Hepatic stellate cell (primary cell): ENCODE results near the gene GJB4.
A peak's percentile ranks its signal among the peaks of the same experiment; 100 is the strongest.
"Not testable (repeated sequence)": the region's sequence is repeated elsewhere in the genome, so short reads cannot be mapped to it uniquely, and the experiment has no call there.

Source experiments
- DNase-seq: peaks from one replicate; pipeline ENCODE4 v3.0.0; 2011; ENCODE audit warnings: low spot score

The GJB4 gene

DNA sequence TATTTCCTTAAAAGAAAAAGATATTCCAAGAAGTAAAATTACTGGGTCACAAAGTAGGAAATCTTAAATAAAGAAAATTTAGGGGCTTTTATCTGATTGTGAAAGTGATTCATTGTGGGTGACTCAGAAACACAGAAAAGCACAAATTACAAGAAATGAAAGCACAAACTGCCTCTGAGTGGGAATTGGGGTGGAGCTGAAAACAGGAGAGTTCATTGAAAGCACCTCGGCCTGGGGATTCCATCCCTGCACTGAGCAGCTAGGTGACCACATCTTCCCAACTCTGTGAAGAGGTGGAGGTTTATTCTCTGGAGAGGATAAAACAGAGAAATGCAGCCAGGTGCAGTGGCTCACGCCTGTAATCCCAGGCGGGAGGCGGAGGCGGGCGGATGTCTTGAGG is 40.7 kb downstream of the GJB4 start:
- no peak for DNase-seq

DNA sequence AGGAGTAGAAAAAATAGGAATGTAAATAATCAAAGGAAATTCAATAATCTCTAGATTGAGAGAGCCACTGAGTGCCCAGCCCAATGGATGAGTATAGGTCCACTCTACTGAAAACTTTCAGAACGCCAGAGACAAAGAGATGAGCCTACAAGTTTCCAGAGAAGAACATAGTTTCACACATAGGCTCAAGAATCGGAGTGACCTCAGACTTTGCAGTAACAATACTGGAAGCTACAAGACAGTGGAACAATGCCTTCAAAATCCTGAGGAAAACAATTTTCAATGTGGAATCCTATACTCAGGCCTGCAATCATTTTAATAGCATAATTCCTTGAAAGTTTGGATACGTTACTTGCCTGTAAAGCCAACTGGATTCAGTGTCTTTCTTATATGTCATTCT is 44.2 kb downstream of the GJB4 start:
- DNase-seq = no peak

DNA sequence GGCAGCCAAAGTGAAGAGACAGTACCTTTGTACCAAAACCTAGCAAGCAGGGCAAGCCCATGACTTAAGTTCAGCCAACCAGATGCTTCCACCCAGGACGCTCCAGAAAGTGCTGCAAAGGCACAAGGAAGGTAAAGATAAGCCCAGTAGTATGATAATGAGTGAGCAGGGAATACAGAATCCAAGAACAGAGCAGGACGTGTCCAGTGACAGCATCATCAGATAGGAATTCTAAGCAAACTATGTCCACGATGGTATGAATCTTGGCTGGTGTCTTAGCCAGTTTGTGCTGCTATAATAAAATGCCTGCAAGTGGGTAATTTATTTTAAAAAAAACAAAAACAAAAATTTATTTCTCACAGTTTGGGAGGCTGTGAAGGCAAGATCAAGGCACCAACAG is 46.9 kb downstream of the GJB4 start:
- DNase-seq = peak; percentile 56

DNA sequence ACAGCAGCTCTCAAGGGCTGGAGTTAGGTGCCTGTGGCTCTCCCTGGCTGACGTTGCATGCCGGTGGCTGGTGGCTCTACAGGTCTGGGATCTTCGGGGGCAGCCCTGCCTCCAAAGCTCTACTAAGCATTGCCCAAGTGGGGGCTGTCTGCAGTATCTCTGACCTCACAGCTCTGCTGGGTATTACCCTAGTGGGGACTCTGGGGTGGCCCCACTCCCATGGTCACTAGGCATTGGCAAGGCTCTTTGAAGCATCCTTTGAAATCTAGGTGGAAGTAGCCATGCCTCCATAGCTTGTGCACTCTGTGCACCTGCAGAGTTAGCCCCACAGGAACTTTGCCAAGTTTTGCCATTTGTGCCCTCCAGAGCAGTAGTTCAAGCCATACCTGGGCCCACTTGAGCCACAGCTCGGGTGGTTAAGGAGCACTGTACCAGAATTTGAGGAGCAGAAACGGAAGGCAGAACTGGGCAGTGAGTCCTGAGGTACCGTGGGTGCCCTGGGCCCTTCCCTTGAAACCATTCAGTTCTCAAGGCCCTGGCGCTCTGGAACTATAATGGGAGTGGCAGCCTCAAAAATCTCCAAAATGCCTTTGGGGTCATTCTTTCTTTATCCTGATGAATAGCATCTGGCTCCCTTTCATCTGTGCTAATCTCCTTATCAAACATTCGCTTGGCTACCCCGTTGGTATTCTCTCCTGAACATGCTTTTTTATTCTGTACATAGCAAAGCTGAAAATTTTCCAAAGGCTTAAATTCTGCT is 48.7 kb downstream of the GJB4 start:
- no peak for DNase-seq

DNA sequence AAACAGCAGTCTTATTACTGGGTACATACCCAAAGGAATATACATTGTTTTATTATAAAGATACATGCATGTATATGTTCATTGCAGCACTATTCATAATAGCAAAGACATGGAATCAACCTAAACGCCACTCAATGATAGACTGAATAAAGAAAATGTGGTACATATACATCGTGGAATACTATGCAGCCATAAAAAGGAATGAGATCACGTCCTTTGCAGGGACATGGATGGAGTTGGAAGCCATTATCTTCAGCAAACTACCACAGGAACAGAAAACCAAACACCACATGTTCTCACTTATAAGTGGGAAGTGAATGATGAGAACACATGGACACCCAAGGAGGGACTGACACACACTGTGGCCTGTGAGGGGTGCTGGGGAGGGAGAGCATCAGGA is 51.2 kb downstream of the GJB4 start:
- DNase-seq = not testable (repeated sequence)
